ENCODE data around the gene OLFML3.

Gene OLFML3

DNA sequence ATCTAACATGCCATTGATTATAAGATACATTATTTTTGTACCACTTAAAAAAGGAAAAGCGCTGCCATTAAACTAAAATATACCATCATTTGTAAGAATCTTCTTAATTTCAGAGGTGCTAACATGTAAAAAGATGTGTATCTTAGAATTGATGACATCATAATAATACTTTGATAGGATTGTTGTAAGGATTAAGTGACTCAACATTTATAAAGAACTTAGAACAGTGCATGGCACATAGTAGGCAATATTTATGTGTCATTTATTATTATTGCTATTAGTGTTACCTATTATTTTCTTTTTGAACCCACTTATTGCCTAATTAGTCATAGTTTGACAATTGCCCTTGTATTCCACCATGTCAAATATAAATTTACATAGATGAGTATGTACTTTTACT lies 28.4 kb upstream of the OLFML3 start:
- DNase-seq, result no peak

DNA sequence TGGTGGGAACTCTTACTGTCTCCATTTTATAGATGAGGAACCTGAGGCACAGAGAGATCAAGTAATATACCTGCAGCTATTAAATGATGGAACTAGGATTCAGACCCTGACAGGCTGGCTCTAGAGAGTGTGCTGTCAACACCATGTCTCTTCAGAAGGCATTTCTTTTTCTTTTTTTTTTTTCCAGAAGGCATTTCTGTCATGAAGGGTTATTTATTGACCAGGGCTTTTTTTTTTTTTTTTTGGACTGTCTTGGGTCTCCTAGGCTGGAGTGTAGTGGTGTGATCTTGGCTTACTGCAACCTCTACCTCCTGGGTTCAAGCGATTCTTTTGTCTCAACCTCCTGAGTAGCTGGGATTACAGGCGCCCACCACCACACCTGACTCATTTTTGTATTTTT lies 27.6 kb upstream of the OLFML3 start:
- DNase-seq, result no peak

DNA sequence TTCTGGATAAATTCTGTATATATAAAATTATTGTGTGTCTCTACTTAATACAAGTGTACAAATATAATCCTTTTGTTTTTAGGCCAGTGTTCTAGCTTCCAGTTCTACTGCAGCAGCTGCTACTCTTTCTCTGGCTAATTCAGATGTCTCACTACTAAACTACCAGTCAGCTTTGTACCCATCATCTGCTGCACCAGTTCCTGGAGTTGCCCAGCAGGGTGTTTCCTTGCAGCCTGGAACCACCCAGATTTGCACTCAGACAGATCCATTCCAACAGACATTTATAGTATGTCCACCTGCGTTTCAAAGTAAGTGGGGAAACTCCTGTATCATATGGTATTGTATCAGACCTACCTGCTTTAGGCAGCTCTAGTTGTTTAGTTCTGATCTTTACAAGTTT lies 21.3 kb upstream of the OLFML3 start:
- no peak for DNase-seq

DNA sequence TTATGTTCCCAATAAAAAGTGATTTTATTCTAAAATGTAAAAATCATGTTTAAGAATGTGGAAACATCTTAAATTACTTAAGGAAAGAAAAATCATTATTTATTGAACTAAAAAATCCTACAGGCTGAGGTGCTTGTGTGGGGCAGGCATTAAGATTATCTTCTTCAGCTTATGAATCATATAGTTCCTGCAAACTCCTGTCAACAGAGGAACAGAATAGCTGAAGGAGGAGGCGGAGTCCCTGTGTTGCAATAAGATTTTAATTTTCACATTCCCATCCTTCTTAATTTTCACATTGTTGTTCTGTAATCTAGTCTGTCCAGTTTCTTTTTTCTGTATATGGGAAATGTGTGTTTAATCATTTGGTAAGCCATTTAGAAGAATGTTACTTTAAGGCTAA lies 20.6 kb upstream of the OLFML3 start:
- DNase-seq, result no peak

DNA sequence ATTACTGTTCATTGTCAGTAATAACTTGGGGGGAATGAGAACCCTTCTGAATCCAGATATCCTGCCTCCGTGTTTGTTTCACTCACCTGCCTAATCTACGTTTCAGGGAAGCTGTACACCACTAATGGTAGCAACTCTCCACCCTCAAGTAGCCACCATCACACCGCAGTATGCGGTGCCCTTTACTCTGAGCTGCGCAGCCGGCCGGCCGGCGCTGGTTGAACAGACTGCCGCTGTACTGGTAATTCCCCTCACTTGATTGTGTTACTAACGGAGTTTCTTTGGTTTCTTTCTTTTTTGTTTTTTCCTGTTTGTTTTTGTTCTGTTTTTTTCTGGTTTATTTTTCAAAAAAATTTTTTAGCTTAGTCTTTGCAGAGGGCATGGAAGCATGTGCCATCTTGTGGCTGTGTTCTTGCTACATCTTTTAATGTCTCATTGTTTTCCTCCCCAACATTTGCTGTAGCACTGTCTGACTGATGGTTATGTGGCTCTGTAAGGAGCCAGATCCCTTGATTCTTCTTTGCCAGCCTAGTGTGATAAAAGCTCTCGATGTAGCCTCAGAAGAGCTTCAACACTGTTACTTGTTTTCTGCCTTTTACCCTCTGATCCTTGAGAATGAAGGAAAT lies 15.9 kb upstream of the OLFML3 start:
- no peak for DNase-seq

DNA sequence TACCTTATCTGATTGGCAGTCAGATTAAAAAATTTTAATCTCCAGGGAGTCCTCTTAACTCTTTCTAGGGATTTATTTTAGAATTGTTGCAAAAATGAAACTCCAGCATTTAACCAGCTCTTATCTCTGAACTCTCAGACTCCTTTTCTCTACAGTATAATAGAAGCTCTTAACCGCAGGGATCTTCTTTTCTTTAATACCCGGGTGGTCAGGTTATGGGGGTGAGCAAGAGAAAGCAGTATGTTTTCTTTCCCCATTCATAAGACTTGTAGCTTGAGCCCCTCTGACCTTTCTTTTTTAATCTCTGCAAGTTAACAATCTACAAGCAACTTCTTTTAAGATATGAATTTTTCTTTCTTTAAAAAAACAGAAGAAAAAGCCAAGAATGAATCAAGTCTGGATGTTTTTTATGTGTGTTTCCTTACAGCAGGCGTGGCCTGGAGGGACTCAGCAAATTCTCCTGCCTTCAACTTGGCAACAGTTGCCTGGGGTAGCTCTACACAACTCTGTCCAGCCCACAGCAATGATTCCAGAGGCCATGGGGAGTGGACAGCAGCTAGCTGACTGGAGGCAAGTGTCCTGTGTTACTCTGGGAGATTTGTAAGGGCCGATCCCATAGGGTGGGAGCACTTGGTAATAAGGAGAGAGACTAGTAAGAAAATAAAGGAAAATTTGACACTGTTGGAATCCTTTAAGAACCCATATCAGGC lies 13.4 kb upstream of the OLFML3 start:
- no peak for DNase-seq

DNA sequence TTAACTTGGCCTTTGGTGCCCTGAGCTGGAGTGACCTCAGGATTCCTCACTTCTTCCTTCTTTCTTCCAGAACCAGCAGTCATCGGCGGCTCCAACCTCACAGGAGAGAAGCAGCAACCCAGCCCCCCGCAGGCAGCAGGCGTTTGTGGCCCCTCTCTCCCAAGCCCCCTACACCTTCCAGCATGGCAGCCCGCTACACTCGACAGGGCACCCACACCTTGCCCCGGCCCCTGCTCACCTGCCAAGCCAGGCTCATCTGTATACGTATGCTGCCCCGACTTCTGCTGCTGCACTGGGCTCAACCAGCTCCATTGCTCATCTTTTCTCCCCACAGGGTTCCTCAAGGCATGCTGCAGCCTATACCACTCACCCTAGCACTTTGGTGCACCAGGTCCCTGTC lies 6.3 kb upstream of the OLFML3 start:
- no peak for DNase-seq

DNA sequence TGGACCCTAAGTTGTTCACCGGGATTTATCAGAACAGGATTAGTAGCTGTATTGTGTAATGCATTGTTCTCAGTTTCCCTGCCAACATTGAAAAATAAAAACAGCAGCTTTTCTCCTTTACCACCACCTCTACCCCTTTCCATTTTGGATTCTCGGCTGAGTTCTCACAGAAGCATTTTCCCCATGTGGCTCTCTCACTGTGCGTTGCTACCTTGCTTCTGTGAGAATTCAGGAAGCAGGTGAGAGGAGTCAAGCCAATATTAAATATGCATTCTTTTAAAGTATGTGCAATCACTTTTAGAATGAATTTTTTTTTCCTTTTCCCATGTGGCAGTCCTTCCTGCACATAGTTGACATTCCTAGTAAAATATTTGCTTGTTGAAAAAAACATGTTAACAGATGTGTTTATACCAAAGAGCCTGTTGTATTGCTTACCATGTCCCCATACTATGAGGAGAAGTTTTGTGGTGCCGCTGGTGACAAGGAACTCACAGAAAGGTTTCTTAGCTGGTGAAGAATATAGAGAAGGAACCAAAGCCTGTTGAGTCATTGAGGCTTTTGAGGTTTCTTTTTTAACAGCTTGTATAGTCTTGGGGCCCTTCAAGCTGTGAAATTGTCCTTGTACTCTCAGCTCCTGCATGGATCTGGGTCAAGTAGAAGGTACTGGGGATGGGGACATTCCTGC lies 3.9 kb upstream of the OLFML3 start:
- peak; percentile 27 for DNase-seq

DNA sequence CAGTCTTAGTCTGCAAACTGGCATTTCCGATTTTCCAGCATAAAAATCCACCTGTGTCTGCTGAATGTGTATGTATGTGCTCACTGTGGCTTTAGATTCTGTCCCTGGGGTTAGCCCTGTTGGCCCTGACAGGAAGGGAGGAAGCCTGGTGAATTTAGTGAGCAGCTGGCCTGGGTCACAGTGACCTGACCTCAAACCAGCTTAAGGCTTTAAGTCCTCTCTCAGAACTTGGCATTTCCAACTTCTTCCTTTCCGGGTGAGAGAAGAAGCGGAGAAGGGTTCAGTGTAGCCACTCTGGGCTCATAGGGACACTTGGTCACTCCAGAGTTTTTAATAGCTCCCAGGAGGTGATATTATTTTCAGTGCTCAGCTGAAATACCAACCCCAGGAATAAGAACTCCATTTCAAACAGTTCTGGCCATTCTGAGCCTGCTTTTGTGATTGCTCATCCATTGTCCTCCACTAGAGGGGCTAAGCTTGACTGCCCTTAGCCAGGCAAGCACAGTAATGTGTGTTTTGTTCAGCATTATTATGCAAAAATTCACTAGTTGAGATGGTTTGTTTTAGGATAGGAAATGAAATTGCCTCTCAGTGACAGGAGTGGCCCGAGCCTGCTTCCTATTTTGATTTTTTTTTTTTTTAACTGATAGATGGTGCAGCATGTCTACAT lies 2.5 kb upstream of the OLFML3 start:
- no peak for DNase-seq

DNA sequence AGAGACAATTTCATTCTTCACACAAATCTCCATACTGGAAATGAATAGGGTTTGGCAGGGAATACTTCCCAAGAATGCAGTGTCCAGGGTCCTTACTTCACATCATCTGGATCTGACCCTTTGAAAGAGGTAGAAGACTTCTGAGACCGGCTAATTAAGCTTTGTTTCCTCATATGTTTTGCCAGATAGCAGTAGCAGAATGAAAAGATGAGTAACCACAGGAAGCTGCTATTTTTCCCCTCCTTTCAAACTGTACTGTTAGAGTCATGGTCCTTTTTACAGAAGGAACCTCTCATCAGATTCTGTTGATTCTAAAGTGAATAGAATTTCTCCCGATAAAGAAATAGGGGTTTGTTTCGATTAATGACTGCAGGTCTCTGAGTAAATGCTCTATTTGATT lies 1.4 kb upstream of the OLFML3 start:
- DNase-seq, result no peak

DNA sequence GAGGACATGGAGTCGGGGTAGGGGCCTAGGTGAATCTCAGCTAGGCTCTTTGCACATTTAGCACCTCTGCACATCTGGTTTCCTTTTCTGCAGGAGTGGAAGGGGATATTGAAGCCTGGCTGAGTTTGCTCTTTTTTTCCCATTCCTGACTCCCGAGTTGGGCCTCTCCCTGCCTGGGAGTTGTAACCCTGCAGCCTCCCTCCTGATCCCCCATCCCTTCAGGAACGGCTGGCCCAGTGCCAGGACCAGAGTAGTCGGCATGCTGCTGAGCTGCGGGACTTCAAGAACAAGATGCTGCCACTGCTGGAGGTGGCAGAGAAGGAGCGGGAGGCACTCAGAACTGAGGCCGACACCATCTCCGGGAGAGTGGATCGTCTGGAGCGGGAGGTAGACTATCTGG lies 836 bp downstream of the OLFML3 start:
- DNase-seq, result no peak

DNA sequence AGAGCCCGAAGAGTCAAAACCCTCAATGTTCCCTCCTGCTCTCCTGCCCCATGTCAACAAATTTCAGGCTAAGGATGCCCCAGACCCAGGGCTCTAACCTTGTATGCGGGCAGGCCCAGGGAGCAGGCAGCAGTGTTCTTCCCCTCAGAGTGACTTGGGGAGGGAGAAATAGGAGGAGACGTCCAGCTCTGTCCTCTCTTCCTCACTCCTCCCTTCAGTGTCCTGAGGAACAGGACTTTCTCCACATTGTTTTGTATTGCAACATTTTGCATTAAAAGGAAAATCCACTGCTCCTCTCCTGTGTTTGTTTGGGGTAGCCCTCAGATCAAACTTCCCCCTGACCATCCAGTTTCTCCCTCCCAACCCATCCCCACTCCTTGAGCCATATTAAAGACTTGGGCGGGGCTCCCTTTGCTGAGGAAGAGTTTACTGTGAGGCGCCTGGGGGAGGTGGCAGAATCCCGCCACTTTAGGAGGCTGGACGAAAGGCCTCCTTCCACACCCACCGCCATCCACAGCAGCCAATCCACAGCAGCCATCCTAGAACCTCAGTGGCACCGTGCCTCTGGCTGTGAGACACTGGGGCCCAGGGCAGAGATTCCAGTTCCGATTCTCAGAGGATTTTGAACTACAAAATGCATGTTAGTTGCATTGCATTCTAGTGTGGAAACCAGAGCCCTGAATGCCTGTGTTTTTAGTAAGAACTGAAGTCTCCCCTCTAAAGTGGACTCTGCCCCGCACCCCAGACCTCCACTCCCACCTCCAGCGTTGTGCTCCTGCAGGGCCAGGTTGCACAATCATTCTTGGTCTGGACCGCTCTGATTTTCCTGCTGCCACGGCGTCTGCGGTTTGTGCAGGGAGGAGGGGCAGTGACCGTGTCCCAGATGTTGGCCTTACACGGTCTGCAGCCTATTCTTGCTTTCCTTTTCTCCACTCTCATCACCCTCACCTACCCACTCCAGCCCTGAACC lies 3.0 kb downstream of the OLFML3 start:
- DNase-seq, result no peak

DNA sequence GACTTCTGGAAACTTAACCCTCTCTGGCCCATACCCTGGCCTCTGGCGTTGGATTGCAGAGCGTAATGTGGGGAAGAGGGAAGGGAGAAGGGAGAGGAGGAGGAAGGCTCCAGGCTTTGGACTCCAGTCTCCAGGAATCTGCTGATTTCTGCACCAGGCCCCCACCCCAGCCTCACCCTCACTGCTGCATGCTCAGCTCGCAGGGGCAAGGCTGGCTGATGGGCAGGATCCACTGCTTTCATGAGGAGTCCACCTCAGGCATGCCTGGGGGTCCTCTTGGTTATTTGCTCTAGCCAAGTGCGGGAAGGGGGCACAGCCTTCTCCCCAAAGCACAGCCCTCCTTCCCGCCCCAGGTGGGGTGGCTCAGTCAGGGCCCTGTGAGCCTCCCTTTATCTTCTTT lies 3.7 kb downstream of the OLFML3 start:
- DNase-seq, result no peak

DNA sequence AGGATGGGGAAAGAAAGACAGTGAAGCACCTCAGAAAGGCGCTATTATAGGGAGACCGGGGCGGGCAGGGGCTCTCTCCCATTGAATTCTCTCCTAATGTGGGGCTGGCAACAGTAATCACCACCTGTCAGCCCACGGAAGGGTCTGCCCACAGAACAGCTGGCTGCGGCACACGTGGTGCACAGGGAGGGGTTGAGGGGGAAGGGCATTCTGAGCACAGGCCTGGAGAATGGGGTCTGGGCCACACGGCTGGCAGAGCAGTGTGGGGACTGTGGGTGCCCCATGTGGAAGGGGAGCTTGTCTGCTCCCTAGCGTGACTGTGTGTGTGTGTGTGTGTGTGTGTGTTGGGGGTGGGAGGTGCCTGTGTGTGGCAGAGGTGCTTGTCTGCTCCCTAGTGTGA lies 4.1 kb downstream of the OLFML3 start:
- DNase-seq, result no peak

DNA sequence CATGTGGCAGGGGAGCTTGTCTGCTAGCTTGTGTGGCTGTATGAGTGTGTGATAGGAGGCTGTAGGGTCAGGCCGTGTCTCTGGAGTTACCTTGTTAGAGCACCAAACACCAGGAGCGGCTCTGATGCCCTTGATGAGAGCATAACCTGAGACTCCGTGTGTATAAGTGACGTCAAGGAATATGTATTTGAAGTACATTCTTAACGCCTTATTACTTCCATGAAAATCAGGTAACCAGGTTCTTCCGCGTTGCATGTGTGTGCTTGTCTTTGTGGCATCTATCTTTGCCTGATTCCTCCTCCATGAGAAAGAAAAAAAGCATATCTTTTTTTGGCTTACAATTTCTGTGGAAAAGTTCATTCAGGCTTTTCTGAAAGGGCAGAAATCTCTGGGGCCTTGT lies 4.6 kb downstream of the OLFML3 start:
- no peak for DNase-seq

DNA sequence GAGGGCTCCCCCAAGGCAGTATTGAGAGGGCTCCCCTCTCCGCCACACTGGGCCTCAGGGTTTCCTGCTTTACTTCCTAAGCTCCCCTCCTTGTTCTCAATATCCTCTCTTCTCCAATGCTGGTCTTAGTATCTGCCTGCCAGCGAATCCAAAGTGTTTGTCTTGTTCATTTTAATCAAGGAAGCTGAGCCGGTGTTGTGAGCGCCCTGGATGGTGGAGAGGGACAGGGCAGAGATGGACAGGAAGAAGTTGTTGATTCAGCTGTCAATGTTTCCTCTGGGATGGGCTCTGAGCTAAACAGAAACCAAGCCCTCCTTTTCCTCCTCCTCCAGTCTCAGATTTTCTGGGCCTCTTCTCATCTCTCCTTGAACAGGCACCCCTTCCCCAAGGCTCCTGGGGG lies 5.4 kb downstream of the OLFML3 start:
- DNase-seq, result no peak

DNA sequence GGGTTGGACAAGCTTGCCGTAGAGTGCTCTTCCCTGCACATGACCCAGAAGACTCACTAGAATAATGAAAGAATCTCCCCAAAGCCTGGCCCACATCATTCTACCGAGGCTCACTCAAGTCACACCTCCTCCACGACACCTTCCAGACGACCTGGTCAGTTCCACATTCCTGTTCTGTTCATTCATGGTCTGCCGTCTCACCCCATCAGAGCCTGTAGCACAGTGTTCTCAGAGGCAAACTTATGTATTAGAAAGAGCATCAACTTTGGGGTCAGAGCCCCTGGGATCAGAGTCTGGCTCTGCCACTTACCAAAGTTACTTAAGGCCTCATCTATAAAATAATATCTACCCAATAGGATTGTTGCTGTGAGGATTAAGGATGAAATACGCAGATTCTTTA lies 7.5 kb downstream of the OLFML3 start:
- DNase-seq, result no peak

DNA sequence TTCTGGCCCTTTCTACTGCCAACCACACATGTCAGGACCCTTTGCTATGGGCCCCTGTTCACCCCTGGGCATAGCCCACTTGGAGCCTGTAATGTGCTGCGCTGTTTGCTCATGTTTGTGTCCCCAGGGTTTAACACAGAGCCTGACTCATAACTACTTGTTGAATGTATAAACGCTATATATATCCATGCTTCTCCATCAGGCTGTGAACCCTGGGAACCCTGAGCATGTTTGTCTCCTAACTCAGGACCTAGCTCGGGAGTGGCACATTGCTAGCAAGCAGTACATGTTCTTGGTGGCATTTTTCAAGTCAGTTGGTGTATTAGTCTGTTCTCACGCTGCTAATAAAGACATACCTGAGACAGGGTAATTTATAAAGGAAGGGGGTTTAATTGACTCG lies 8.0 kb downstream of the OLFML3 start:
- no peak for DNase-seq

DNA sequence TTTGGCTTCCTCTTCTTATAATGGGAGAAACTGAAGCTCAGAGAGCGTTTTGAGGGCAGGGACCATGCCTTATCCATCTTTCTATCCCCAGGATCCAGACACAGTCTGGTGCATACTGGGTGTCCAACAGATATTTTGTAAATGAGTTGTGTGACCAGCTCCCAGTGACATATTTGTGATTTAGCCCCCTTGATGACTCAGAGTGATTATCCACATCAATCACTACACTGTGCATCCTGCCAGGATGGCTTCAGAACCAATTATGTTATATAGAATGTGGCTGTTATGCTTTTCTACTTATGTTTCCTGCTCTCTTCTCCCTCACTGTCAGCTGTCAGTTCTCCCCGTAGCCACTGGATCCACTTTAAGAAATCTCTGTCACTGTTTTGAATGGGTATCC lies 11.3 kb downstream of the OLFML3 start:
- no peak for DNase-seq

DNA sequence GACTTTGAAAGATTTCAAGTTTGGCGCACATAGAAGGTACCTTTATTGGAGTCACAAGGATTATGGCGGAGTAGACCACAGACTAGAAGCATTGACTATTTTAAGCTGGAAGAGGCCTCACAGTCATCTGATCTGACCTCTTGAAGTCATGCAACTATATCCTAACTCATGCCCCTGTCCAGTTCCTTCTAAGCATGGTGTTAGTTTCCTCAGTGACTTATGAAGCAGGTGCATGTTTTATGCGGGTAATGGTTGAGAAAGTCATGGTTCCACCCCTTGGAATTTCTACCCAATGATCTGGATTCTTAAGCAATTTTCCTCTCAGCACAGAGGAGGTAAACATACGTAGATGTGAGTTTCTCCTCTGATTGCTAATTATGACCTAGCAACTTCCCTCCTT lies 11.7 kb downstream of the OLFML3 start:
- DNase-seq, result no peak

DNA sequence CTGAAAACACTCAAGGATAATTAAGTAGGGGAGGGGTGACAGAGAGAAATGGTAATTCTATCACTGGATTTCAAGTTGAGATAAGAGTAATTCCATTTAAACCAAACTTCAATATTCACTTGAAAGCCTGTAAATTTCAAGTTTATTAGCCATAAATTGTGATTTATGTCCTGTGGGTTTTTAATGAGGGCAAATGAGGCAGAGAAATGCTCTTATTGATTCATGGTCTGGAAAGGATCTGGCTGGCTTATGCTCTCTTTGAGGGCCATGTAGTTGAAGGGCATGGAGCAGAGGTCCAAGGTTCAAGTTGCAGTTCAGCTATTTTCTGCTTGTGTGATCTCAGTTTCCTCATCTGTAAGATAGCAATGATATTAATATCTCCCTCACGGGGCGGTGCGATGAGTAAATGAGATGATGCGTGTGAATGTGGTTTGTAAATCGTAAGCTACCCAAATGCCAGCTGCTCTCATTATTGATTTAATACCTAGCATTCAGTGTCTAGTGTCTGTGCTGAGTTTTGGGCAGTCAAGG lies 12.3 kb downstream of the OLFML3 start:
- DNase-seq, result no peak

DNA sequence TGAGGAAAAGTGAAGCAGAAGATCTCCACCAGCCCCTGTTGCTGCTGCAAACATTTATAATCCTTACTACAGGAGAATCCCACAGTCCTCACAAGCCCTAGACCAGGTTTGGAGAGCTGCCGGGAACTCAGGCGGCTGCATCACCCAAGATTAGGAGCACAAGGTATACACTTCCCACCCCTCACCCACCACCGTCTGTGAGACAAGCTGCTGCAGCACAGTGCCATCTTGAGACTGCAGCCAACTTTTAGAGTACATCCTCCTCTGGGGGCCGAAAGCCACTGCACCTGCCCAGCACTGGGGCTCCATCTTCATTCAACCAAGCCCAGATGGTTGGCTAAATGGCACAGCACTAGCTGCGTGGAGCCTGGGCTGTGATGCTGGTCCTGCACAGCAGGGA lies 13.8 kb downstream of the OLFML3 start:
- no peak for DNase-seq

DNA sequence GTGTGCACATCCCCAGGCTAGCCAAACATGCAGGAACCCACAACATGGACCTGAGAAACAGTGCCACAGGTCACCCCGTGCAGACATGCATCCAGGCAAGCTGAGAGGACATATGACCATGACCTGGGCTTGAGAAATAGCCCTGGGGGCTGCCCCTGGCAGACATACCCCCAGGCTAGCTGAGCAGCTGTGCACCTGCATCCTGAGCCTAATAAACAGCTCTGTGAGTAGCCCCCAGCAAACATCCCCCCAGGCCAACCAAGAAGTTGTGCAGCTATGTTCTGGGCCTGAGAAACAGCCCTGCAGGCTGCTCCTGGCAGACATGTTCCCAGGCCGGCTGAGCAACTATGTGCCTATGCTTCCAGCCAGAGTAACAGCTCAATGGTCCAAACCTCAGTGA lies 14.5 kb downstream of the OLFML3 start:
- DNase-seq, result no peak
